ENCODE measurements around the gene TRUB2.

The TRUB2 gene

GRCh38 chr9:128322404-128323211, at the start of gene TRUB2, which contains the start of gene COQ4:
Gene TRUB2, minus strand, starts transcription at chr9:128322447. Its CDS starts 39 bp downstream, at chr9:128322408.
Gene COQ4, plus strand, starts transcription at chr9:128322839. Its CDS starts 20 bp downstream, at chr9:128322859.
- no peaks in the 10 kb centered on the region for H3K27me3 ChIP-seq (ENCODE audit: control insufficient read depth, insufficient read depth, low read length)
- peak; percentile 82 for DNase-seq (ENCODE audit: low read depth, low spot score)
- H3K9me3 ChIP-seq (ENCODE audit: control insufficient read depth, insufficient read depth, low read length), result no peaks in the 10 kb centered on the region
- WGBS (ENCODE audit: insufficient coverage, insufficient read length), result no CpG with 5 or more reads among the region's 83 CpGs
- peaks cover 8% of the 10 kb centered on the region; the same call in 1 of the 2 replicates for H3K36me3 ChIP-seq (ENCODE audit: control insufficient read depth, insufficient read depth, low read length)
- H3K4me3 ChIP-seq (ENCODE audit: low read length), result peak within 1 kb of the TSS; percentile 84
- no peaks in the 10 kb centered on the region for H3K4me1 ChIP-seq (ENCODE audit: control insufficient read depth, insufficient read depth, low read length)
- no peak within 1 kb of the TSS for H3K27ac ChIP-seq (ENCODE audit: low read length)

- WGBS (ENCODE audit: insufficient coverage, insufficient read length), result no CpG with 5 or more reads among the region's 10 CpGs
- DNase-seq (ENCODE audit: low read depth, low spot score), result no peak
- H3K27ac ChIP-seq (ENCODE audit: low read length), result no peak overlapping the region
- H3K36me3 ChIP-seq (ENCODE audit: control insufficient read depth, insufficient read depth, low read length), result no peaks in the 10 kb centered on the region
- H3K27me3 ChIP-seq (ENCODE audit: control insufficient read depth, insufficient read depth, low read length), result peaks cover 5% of the 10 kb centered on the region; the same call in 1 of the 2 replicates
- peak overlapping the region; percentile 56 for H3K4me3 ChIP-seq (ENCODE audit: low read length)
- H3K4me1 ChIP-seq (ENCODE audit: control insufficient read depth, insufficient read depth, low read length), result peaks cover 4% of the 10 kb centered on the region; the same call in 1 of the 2 replicates
- no peaks in the 10 kb centered on the region for H3K9me3 ChIP-seq (ENCODE audit: control insufficient read depth, insufficient read depth, low read length)
Observed at GRCh38 chr9:128371630-128372117, 49.4 kb upstream of the TRUB2 start.

- H3K27ac ChIP-seq (ENCODE audit: low read length), result no peak within 1 kb of the TSS
- H3K36me3 ChIP-seq (ENCODE audit: control insufficient read depth, insufficient read depth, low read length), result no peaks in the 10 kb centered on the region
- peak; percentile 83 for DNase-seq (ENCODE audit: low read depth, low spot score)
- peak within 1 kb of the TSS; percentile 56 for H3K4me3 ChIP-seq (ENCODE audit: low read length)
- WGBS (ENCODE audit: insufficient coverage, insufficient read length), result no CpG with 5 or more reads among the region's 55 CpGs
- peaks cover 4% of the 10 kb centered on the region; the same call in 1 of the 2 replicates for H3K4me1 ChIP-seq (ENCODE audit: control insufficient read depth, insufficient read depth, low read length)
- H3K9me3 ChIP-seq (ENCODE audit: control insufficient read depth, insufficient read depth, low read length), result no peaks in the 10 kb centered on the region
- H3K27me3 ChIP-seq (ENCODE audit: control insufficient read depth, insufficient read depth, low read length), result peaks cover 7% of the 10 kb centered on the region; the same call in 1 of the 2 replicates
Observed at GRCh38 chr9:128370752-128371629, 48.7 kb upstream of the TRUB2 start, which contains the start of gene URM1. Gene URM1, plus strand, starts transcription at chr9:128371374. Its CDS starts 7 bp downstream, at chr9:128371381.

- Histone ChIP-seq H3K27ac (ENCODE audit: low read length) (no peak overlapping the region), H3K27me3 (ENCODE audit: control insufficient read depth, insufficient read depth, low read length) (peaks cover 12% of the 10 kb centered on the region; the same call in 1 of the 2 replicates)
Observed at GRCh38 chr9:128370367-128370751, 48.1 kb upstream of the TRUB2 start.

GRCh38 chr9:128369024-128369706, 46.9 kb upstream of the TRUB2 start:
- H3K27ac ChIP-seq (ENCODE audit: low read length), result no peak overlapping the region
- H3K4me3 ChIP-seq (ENCODE audit: low read length), result no peak overlapping the region
- peaks cover 4% of the 10 kb centered on the region; the same call in 1 of the 2 replicates for H3K4me1 ChIP-seq (ENCODE audit: control insufficient read depth, insufficient read depth, low read length)
- no CpG with 5 or more reads among the region's 9 CpGs for WGBS (ENCODE audit: insufficient coverage, insufficient read length)
- H3K36me3 ChIP-seq (ENCODE audit: control insufficient read depth, insufficient read depth, low read length), result no peaks in the 10 kb centered on the region
- H3K9me3 ChIP-seq (ENCODE audit: control insufficient read depth, insufficient read depth, low read length), result no peaks in the 10 kb centered on the region
- H3K27me3 ChIP-seq (ENCODE audit: control insufficient read depth, insufficient read depth, low read length), result peaks cover 13% of the 10 kb centered on the region; the same call in 1 of the 2 replicates
- no peak for DNase-seq (ENCODE audit: low read depth, low spot score)

More at GRCh38 chr9:128370367-128370751, 48.1 kb upstream of the TRUB2 start:
- Histone ChIP-seq H3K9me3 (ENCODE audit: control insufficient read depth, insufficient read depth, low read length) (no peaks in the 10 kb centered on the region), H3K4me1 (ENCODE audit: control insufficient read depth, insufficient read depth, low read length) (peaks cover 4% of the 10 kb centered on the region; the same call in 1 of the 2 replicates), H3K4me3 (ENCODE audit: low read length) (peak overlapping the region; percentile 56; the same call in 1 of the 2 replicates), H3K36me3 (ENCODE audit: control insufficient read depth, insufficient read depth, low read length) (no peaks in the 10 kb centered on the region)
- no peak for DNase-seq (ENCODE audit: low read depth, low spot score)

- Histone ChIP-seq H3K4me3 (ENCODE audit: low read length) (no peak overlapping the region), H3K27me3 (ENCODE audit: control insufficient read depth, insufficient read depth, low read length) (peaks cover 26% of the 10 kb centered on the region), H3K36me3 (ENCODE audit: control insufficient read depth, insufficient read depth, low read length) (no peaks in the 10 kb centered on the region), H3K27ac (ENCODE audit: low read length) (no peak overlapping the region), H3K4me1 (ENCODE audit: control insufficient read depth, insufficient read depth, low read length) (peaks cover 2% of the 10 kb centered on the region; the same call in 1 of the 2 replicates), H3K9me3 (ENCODE audit: control insufficient read depth, insufficient read depth, low read length) (no peaks in the 10 kb centered on the region)
- no CpG with 5 or more reads among the region's 4 CpGs for WGBS (ENCODE audit: insufficient coverage, insufficient read length)
- DNase-seq (ENCODE audit: low read depth, low spot score), result no peak
Observed at GRCh38 chr9:128365525-128365924, 43.3 kb upstream of the TRUB2 start.

- DNase-seq (ENCODE audit: low read depth, low spot score), result no peak
- Histone ChIP-seq H3K4me3 (ENCODE audit: low read length) (no peak overlapping the region), H3K27ac (ENCODE audit: low read length) (no peak overlapping the region), H3K36me3 (ENCODE audit: control insufficient read depth, insufficient read depth, low read length) (no peaks in the 10 kb centered on the region), H3K9me3 (ENCODE audit: control insufficient read depth, insufficient read depth, low read length) (no peaks in the 10 kb centered on the region), H3K27me3 (ENCODE audit: control insufficient read depth, insufficient read depth, low read length) (peaks cover 26% of the 10 kb centered on the region), H3K4me1 (ENCODE audit: control insufficient read depth, insufficient read depth, low read length) (peaks cover 2% of the 10 kb centered on the region; the same call in 1 of the 2 replicates)
- WGBS (ENCODE audit: insufficient coverage, insufficient read length), result no CpG with 5 or more reads among the region's 3 CpGs
Observed at GRCh38 chr9:128362774-128363173, 40.5 kb upstream of the TRUB2 start.

GRCh38 chr9:128361986-128362646, 39.9 kb upstream of the TRUB2 start:
- Histone ChIP-seq H3K27ac (ENCODE audit: low read length) (no peak overlapping the region), H3K9me3 (ENCODE audit: control insufficient read depth, insufficient read depth, low read length) (no peaks in the 10 kb centered on the region)

GRCh38 chr9:128361296-128361985, 39.2 kb upstream of the TRUB2 start:
- no peak for DNase-seq (ENCODE audit: low read depth, low spot score)
- Histone ChIP-seq H3K27me3 (ENCODE audit: control insufficient read depth, insufficient read depth, low read length) (peaks cover 18% of the 10 kb centered on the region), H3K36me3 (ENCODE audit: control insufficient read depth, insufficient read depth, low read length) (no peaks in the 10 kb centered on the region), H3K9me3 (ENCODE audit: control insufficient read depth, insufficient read depth, low read length) (no peaks in the 10 kb centered on the region), H3K4me1 (ENCODE audit: control insufficient read depth, insufficient read depth, low read length) (peaks cover 2% of the 10 kb centered on the region; the same call in 1 of the 2 replicates), H3K4me3 (ENCODE audit: low read length) (no peak overlapping the region), H3K27ac (ENCODE audit: low read length) (no peak overlapping the region)
- no CpG with 5 or more reads among the region's 14 CpGs for WGBS (ENCODE audit: insufficient coverage, insufficient read length)

More at GRCh38 chr9:128361986-128362646, 39.9 kb upstream of the TRUB2 start:
- Histone ChIP-seq H3K4me1 (ENCODE audit: control insufficient read depth, insufficient read depth, low read length) (peaks cover 2% of the 10 kb centered on the region; the same call in 1 of the 2 replicates), H3K36me3 (ENCODE audit: control insufficient read depth, insufficient read depth, low read length) (no peaks in the 10 kb centered on the region), H3K27me3 (ENCODE audit: control insufficient read depth, insufficient read depth, low read length) (peaks cover 25% of the 10 kb centered on the region), H3K4me3 (ENCODE audit: low read length) (no peak overlapping the region)
- WGBS (ENCODE audit: insufficient coverage, insufficient read length), result no CpG with 5 or more reads among the region's 20 CpGs
- peak; percentile 82 for DNase-seq (ENCODE audit: low read depth, low spot score)

Measured in iPS DF 6.9 (cell line).